Erythroblast (primary cell): ENCODE data around the gene UNK.

ENCODE experiments used
- GATA1 ChIP-seq: IDR thresholded peaks from 2 replicates; pipeline ENCODE4 v1.6.1; 2011; ENCODE audit warnings: low read depth, mild to moderate bottlenecking, control low read depth, low read length, moderate library complexity
- POLR2A ChIP-seq: IDR thresholded peaks from 2 replicates; pipeline ENCODE4 v1.6.1; 2011; ENCODE audit warnings: mild to moderate bottlenecking, low read length

DNA sequence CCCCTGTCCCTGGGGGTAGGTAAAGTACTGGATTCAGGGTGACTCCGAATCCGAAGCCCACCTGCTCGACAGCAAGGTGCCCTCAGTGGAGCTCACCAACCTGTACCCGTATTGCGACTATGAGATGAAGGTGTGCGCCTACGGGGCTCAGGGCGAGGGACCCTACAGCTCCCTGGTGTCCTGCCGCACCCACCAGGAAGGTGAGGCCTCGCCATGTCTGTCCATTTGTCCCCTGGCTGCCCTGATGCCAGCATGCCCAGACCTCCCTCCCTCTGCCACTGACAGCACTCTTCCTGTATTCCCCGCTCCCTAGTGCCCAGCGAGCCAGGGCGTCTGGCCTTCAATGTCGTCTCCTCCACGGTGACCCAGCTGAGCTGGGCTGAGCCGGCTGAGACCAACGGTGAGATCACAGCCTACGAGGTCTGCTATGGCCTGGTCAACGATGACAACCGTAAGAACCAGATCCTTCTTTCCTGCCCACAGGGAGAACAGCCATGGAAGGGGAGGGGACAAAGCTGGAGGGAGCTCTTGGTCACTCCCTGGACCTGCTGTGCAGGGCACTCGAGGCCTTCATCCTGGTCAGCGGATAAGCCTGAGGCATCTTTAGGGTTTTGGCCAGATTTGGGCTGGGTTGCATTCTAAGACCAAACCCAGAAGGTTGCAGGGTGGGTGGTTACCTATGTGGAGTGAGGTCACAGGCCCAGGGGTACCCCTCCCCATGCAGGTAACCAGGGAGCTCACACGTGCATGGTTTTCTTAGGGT is 33.8 kb upstream of the UNK start:
- TF ChIP-seq POLR2A: no peak
- TF ChIP-seq GATA1: no peak
